ENCODE data around the gene PMEPA1.

PMEPA1 gene

DNA sequence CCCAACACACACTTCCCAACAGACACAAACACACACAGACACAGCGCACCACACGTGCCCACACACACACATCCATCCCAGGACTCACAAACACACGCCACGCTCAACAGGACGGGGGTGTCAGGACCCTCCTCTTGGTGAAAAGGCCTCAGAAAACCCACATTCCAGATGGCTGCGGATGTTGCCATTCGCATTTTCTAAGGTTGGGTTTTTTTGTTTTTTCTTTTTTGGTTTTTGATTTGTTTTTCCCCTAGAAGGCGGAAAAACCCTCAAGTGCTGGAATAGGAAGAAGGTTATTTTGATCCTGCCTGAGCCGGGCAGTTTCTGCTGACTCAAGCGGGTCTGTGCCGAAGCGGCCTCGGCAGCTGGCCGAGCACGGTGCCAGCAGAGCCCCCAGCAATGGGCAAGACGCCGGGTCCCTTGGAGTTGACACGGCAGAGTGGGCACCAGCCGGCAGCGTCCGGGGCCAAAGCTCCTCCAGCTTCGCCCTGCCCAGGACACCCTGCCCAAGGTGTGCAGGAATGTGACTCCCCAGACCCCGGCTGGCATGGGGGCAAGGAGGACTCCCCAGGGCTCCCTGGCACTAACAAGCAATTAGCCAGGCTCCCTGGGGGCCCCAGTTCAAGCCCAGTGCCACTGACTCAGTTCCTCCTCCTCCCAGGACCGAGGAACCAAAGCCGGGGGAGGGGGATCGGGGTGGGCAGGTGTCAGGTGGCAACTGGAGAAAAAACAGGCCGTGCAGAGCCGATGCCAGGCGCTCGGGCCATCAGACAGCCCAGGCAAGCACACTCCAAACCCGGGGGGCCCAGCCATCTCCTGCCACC is 48.7 kb downstream of the PMEPA1 start:
- DNase-seq = peak in 2 of 14 donors; percentile 17 to 33

DNA sequence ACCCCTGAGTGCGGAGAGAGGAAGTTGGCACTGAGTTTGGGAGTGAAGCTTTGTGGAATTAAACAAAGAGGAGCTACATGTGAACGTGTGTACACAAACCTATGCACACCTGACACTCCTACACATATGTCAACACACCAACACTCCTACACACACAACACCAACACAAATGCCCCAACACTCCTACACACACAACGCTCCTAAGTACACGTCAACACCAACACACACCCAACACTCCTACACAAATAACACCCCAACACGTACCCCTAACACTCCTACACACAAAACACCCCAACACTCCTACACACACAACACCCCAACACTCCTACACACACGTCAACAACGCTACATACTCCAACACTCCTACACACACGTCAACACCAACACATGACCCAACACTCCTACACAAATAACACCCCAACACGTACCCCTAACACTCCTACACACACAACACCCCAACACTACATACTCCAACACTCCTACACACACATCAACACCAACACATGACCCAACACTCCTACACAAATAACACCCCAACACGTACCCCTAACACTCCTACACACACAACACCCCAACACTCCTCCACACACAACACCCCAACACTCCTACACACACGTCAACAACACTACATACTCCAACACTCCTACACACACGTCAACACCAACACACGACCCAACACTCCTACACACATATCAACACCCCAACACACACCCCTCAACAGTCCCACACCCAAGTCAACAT is 49.5 kb downstream of the PMEPA1 start:
- no peak for DNase-seq

DNA sequence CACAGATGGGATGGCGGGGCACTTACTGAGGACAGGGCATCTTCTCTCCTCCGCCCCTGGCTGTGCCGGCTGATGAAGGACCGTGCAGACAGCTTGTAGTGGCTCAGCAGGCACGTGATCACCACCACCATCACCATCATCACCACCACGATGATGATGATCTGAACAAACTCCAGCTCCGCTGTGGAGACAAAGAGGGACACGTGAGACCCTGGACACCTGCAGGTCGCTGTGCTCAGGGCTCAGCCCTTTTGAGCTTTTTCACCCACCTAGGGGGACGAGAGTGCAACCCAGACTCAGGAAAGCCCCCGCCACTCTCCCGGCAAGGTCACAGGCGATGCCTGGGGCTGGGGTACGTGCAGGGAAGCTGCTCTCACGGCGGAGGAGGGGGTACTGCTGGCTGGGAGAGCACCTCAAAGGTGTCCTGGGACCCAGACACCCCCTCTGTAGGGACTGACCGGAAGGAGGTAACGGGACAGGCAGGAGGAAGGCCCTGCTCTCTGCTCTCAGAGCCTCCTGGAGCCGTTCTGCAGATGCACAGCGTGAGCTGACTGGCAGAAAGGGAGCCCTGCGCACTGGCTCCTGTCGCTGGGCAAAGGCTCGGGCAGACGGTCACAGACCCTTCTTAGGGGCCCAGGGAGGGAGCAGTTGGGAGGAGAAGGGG is 50.2 kb downstream of the PMEPA1 start:
- DNase-seq = no peak

DNA sequence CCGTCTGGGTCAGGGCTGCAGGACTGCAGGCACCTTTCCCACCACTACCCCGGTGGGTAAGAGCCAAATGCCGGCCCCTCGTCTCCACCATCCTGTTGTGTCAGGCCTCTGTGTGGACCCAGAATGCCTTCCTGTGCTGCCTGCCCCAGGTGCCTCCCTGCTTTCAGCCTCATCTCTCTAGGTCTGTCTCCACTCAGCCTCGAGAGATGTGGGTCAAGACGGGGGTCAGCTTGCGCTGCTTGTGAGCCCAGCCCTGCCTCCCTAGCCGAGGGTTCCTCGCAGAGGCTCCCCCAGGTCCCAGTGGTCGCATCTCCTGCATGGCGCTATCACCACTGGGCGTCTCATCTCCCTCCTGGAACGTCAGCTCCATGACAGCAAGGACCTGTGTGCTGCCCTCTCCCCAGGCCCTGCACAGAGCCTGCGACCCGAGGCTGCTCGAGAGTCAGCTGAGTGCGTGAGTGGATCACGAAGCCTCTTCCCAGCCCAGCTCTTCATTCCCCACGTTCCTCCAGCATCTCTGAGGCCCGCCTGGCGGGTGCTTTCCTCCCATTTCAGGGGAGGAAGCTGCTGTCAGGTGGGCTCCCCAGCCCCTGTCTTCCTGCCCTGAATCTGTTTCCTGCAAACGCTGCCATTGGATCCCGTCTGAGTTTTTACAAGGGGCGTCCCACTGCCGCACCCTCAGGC is 50.8 kb downstream of the PMEPA1 start:
- no peak for DNase-seq

DNA sequence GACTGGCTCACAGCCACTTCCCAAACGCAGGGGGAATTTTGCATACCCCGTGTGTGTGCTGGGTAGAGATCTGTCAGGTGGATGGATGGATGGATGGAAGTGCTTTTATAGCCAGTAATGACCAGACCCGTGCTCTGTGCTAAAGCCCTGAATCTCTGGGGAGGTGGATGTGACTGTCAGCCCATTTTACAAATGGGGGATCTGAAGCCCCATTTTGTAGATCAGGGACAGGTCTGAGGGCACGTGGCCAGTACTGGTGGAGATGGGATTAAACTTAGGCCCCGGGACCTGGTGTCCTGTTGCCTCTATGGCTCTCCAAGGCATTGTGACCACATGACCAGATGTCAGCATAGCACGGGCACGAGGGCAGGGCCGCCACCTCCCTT is 51.4 kb downstream of the PMEPA1 start:
- DNase-seq = no peak

DNA sequence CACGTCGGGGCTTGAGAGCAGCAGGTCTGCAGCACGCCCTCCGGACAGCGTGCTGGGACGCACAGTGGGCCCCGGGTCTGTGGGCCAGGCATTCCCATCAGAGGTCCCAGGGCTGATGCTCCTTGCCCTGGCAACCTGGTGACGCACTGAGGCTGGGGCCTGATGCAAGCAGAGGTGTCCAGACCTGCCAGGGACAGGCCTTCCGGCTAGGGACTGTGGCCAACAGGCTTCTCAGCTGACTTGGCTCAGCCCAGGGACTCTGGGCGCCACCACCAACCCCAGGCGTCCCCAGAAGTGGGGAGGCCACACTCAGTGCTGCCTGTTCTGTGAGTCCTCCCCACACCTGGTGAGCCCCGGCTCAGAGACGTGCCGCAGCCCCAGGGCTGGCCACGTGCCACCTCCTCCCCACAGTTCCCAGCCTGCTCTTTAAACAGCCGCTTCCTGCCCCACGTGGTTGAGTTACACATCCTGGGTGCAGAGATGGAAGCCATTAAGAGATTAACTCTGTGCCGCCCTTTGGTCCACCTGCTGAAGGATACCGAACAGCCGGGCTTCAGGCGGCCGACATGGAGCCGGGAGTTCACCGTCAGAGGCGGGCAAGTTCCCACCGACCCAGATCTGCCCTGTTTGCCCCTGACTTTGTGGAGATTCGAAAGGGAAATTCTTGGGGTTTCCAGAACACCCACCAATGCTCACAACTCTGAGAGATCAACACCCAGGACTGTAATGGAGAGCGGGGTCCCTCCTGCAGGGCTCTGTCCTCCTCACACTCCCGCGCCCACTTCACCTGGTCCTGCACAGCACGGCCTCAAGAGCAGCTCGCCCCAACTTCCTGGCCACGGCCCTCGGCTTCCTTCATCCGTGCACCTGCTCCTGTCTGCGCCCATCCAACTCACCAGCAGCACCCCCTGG is 52.0 kb downstream of the PMEPA1 start:
- peak in 1 of 14 donors; percentile 32 for DNase-seq

DNA sequence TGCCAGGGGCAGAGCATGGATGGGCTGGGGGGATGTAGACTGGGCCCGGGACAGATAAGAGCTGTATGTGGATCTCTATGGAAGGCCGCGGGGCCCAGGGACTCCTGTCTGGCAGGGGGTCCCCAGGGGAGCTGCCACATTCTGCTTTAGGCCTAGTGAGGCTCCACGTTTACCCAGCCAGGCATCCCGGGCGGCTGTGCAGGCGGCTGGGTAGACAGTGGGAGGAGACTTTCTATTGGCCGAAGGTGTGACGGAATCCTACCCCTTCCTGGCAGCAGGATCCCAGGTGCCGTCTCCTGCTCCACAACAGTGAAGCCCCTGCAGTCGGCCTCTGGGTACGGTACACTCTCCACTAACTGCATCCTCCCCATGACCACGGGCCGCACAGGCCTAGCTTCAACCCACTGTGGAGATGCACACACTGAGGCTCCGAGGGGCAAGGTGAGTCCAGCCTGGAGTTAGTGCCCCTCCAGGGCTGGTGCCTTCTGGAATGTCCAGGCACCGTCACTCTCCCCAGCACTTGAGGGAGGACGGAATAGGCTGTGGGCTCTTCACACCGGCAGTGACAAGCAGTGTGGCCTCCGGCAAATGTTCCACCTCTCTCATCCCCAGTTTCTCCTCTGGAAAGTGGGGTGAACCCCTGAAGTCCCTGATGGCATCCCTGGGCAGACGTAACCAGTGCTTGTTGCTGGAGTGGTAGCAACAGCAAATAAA is 52.8 kb downstream of the PMEPA1 start:
- no peak for DNase-seq

DNA sequence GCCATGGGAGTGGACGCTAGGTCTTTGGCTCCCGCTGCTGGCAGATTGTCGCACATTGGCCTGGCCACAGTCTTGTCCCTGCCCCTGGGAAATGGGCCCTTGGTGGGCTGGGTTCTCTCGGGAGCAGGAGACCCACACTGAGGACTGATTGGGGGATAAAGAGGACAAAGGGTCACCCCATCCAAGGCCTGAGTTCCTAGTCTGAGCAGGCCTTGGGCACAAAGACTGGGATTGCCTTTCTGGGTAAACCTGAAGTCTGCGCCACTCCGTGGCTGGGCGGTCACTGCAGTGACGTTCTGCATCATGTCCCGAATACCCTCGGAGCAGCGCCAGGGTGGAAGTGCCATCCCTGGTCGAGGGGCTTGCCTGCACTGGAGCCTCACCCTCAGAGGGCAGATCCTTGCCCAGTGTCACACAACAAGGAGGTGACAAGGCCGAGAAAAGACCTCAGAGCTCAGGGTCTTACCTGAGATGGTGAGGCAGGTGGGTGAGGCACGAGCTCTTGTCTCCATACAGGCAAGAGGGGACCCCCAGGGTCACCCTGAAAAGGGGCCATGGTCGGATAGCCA is 53.5 kb downstream of the PMEPA1 start:
- no peak for DNase-seq

DNA sequence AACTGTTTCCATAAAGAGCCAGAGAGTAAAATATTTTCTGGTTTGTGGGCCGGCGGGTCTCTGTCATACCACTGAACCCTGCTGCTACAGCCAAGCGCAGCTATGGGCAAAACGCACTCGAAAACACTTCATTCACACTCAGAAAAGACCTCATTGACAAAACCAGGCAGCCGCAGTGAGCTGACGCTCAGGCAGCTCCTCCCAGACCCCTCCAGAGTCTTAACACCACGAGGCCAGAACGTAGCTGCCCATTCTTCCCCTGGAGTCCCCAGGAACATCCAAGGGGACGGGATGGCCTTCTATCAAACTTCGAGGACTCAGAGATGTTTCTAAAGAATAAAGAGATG is 54.0 kb downstream of the PMEPA1 start:
- DNase-seq = no peak

DNA sequence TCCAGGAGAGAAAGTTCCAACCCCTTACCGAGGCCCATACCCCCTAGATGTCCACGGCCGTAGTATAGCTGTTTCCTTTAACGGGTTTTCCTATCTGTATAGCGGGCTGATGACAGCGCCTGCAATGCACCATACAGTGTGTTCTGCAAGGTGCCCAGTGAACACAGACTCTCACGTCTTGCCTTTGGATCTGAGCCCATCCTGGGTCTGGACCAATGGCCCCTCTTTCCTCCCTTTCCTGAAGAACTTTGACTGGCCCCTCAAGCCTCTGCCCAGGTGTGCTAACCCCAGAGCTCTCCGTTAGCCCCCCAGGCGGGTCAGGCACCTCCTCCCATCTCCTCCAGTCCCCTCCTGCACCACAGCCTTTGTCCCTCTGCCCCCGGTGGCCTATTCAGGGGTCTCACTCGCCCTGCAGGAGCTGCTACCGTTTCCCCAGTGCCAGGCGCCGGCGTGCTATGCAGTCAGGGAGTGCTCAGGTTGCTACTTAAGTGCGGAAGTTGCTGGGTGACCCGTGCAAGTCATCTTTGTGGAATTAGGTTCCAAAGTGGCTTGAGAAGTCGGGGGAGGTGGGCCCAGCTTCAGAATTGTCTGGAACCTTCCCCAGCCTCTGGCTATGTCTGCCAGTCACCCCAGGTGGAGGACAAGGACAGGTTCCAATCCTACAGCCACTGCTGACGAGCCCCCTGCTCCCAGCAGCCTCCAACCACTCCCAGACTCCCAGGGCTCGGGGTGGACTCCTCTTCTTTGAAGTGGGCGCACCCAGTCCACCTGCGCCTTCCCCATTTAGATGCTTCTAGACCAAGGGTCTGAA is 54.6 kb downstream of the PMEPA1 start:
- DNase-seq = no peak

DNA sequence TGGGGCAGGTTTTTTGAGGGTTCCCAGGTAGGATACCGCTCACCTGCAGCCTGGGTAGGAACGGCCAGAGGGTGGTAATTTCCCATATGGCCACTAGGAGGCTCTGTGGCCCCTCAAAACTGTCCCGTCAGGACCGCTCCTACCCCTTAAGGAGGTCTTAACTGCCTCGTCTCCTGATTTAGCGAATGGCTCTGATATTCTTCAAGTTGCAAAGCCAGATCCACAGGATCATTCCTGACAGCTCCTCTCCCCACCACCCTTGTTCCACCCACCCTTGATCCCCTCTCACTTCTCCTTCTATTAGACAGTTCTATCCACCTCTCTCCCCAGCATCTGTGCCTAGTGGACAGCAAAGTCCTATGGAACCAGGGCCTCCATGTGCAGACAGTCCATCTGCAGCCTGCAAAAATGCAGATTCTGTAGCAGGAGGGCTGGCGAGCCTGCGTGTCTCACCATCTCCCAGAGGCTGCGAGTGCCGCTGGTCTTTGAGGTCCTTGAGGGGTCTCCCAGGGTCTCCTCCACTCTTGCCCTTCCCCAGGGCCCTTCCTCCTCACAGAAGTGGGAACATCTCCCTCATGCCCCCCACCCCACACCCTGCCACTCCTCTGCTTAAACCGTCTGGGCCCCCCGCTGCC is 55.3 kb downstream of the PMEPA1 start:
- peak in 7 of 14 donors; percentile 9 to 49 (median 23) for DNase-seq

DNA sequence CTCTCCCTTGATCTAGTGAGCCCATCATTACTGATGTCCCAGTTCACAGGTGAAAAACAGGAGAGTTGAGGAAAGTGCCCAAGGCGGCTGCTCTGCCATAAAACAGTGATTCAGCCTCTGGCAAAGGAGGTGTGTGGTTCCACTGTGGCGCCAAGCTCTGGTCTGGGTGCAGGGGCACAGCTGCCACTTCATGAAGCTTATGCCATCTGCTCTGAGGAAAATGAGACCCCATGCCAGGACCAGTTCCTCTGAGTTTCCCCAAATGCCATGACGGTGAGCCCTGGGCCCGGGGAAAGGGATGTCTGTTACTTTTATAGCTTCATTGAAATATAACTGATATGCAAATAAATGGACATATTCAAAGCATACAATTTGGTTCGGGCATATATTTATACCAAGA is 55.9 kb downstream of the PMEPA1 start:
- no peak for DNase-seq

DNA sequence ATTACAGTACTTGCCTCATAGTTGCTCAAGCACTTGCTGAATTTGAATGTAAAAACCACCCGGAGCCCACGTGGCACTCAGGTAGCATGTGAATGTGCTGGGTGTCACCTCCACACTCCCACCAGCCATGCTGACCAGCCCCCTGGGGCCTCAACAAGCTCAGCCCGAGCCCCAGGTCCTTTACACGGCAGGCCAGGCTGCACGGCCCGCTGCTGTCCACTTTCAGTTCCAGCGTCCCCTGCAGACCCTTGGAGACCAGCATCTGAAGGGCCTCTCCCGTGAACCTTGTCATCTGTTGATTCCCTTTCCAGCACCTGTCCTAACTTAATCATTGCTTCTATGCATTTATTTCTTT is 56.3 kb downstream of the PMEPA1 start:
- DNase-seq = no peak

DNA sequence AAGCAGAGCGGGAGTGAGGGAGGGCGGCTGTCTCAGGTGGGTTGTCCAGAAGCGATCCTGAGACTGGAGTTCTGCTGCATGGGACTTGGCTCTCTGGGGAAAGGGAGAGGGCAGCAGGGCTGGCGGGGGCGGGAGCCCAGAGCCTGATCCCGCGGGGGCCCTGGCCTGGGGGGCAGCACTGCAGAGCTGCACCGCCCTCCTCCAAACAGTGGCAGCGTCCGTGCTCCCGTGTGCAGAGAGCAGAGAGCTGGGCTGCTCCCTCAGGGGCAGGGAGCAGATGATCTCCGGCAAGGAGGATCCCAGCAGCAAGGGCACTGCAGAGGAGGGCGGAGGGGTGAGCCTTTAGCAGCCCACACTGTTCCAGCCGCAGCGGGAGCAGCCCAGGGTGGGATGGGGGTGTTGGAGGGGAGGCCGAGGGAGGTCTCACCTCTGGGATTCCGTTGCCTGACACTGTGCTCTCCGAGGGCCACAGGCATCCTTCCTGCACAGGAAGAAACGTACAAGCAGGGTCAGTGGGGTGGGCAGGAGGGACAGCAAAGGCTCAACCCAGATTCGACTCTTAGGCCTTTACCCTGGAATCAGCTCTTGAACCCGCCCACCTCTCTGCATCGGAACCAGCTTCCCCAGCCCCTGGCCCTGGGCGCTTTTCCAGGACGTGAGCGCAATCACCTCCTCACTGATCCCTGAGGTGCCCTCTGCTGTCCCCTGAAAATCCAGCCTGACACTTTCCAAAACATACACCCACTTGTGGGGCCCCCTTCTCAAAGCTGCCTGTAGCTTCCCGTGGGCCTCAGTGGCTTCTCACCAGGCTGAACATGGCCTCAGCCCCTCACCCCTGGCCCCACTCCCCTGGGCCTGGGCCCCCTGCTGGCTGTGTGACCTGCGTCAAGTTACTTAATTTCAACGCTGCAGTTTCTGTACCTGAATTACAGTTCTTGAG is 56.9 kb downstream of the PMEPA1 start:
- no peak for DNase-seq

DNA sequence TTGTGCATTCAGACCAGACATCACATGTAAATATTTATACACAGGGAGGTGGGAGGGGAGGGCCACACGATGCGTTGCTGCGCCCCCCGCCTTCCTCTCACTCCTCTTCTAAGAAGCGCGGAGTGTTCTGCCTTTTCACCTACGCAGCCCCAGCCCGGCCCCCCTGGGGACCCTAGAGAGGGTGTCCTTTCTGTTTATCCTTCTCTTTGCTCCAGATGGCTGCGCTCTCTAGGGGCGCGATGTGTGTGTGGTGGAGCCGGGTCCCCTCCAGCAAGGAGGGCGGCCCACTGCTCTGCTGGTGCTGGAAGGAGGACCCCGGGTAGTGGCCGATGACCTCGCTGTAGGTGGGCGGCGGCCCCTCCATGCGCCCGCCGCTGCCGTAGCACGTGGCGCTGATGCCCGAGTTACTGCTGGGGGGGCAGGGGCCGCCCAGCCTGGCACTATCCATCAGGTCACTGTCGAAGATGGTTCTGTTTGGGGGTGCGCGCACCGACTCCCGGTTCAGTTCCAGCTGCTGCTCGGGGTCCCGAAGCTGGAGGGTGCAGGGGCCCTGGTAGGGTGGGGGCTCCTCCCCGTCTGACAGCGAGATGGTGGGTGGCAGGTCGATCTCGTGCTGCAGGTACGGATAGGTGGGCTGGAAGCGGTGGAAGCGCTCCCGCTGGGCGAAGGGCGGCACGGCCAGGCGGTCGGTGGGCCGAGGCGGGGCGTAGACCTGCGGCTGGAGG is 57.8 kb downstream of the PMEPA1 start:
- no peak for DNase-seq

DNA sequence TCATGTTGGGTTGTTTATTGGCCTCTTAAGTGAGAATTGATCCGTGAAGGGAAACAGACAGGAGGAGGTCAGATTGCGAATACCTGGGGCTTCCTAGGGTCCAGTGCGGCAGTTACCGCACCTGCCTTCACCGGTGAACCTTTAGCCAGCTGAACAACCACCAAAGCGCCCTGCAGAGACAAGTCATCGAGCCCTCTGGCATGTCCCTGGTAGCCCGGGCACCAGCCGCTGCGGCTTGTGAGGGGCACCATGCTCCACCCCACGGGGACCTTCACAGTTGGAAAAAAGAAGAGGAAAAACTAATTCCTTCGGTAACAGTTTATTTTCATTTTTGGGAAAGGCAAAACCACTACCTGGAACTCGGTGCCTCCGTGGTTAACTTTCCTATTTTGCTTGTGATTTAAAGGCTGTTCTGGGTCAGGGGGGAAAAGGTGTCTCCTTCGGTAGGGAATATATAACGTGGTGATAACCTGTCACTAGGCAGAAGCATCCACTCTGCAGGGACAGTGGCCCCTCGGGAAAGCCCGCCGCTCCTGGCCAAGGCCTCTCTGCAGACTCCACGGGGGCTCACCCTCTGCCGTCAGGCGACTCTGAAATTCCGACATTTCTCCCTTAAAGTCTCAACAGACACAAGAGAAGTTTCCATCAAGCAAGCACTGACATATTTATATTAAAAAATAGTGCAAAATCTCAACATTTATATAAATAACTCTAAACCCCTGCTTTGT is 58.9 kb downstream of the PMEPA1 start:
- DNase-seq = no peak

DNA sequence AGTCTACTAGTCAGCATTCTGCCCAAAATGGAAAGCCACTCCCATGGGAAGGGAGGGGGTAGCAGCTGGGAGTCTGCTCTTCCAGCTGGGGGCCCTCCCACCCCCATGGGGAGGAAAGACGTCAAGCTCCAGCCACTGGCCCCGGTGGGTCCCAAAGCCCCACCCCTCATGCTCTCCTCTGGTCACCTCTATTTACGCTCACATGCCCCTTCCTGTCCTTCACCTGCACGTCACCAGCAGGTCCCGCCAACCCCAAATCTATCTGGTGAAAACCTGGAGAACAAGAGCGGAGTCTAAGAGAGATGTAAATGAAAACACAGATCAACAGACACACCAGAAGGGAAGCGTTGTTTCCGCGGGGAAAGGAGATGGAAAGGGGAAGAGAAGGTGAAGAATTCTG is 59.5 kb downstream of the PMEPA1 start:
- no peak for DNase-seq
